Measurements from ENCODE around the gene CHM. TPM values are rescaled to one million over a fixed set of nuclear protein-coding genes. Genes with fewer than 3 reads are reported as not detected.

The CHM gene, protein sequence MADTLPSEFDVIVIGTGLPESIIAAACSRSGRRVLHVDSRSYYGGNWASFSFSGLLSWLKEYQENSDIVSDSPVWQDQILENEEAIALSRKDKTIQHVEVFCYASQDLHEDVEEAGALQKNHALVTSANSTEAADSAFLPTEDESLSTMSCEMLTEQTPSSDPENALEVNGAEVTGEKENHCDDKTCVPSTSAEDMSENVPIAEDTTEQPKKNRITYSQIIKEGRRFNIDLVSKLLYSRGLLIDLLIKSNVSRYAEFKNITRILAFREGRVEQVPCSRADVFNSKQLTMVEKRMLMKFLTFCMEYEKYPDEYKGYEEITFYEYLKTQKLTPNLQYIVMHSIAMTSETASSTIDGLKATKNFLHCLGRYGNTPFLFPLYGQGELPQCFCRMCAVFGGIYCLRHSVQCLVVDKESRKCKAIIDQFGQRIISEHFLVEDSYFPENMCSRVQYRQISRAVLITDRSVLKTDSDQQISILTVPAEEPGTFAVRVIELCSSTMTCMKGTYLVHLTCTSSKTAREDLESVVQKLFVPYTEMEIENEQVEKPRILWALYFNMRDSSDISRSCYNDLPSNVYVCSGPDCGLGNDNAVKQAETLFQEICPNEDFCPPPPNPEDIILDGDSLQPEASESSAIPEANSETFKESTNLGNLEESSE
- total RNA-seq = 33.2 and 36.2 TPM in 2 replicates

DNA sequence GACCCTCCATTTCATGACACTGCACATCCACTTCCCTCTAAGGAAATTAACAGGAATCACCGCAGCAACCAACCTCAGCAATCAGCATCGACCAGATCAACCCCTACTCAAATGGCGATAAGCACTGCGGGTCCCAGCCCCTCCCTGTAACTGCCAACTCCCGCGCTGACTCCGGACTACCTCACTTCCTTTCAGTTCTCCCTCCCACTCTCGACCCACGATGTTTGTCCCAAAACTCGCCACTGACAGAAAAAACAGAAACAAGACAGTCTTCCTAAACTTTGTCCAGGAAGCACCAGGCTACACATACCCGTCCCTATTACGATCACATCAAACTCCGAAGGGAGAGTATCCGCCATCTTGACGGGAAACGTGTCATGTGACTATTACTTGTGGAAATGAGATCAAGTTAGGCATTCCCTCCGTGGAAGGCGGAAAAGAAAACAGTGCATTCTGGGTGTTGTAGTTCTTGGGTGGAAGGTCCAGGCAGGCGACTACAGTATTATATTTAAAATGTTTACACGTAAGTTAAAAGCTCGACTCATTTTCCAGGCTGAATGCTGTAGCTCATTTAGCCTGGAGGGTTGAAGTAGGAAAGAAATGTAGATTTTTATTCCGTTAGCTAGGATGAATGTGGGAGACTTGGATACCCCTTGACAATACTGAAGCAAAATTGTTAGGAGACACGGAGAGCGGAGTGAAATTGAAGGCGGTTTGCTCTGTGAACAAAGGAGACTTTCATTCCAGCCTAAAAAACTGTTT is at the start of gene CHM:
Gene CHM, minus strand, starts transcription at position 385 of the 762 bp plus-strand sequence. Its CDS starts 26 bp downstream, at position 359.

Small RNA genes lying within 50 kb of the gene (small RNA-seq; reads per million reads assigned to genes)
- gene AL022401.1 (not detected), gene MIR361 (13,425 reads per million, percentile 100 among the genes with 10 or more reads in this experiment), gene NDUFA5P7 (not detected), gene RF00019 (not detected)

Other genes starting within 250 kb of the CHM start
- not detected in 2 replicates for gene DACH2, start 100.9 kb upstream of the CHM start, total RNA-seq

Measured in articular chondrocyte of knee joint (primary cell).